ENCODE measurements around the gene ASTN1. TPM values are rescaled to one million over a fixed set of nuclear protein-coding genes. Genes with fewer than 3 reads are reported as not detected.

ASTN1 gene
- total and polyA plus RNA-seq, 2 of the 4 experiments (the other 2 are of a cell fraction) = under 0.01 to 0.07 TPM

DNA sequence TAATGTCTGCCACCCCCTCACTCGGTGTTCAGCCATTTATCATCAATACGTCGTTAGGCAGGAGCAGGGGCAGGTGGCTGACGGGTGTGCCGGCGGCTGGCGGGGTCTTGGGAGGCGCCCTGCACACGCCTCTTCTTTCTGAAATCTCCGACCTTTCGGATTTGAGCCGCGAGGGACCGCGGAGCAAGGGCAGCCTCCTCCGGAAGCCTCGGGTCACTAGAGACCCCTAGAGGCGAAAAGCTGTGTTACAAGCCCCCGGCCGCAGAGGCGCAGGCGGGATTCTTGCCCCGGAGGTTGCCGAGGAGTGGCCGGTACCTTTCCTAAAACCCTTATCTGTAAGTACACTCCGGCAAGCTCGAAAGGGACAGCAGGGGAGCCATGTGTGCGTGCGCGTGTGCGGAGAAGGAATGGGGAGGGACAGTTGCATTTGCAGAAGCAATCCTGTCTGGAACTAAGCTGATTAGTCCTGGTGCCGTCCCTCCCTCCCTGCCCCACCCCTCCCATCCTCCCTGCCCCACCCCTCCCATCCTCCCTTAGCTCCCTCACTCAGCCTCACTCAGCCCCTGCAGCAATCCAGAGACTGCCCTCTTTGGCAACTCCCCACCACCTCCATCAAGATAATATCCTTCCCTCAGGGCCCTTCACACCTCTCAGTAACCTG lies 17.2 kb upstream of the ASTN1 start:
- Histone ChIP-seq H2BK5ac (ENCODE audit: low read depth, low read length, poor library complexity, severe bottlenecking) (no peak overlapping the region), H3K14ac (replicated peaks; ENCODE audit: low read depth, low read length) (no peak overlapping the region), H3K4ac (ENCODE audit: low read depth, low read length) (no peak overlapping the region), H3K56ac (ENCODE audit: extremely low read depth, insufficient read depth, low read length) (no peak overlapping the region), H3K27ac (ENCODE audit: insufficient read depth, low read length) (no peak overlapping the region), H3K4me2 (ENCODE audit: low read depth, low read length) (peak overlapping the region; percentile 76), H2AK9ac (replicated peaks; ENCODE audit: low read depth, low read length, poor library complexity) (no peak overlapping the region), H2BK20ac (ENCODE audit: low read depth, low read length) (no peak overlapping the region), H2AFZ (replicated peaks; ENCODE audit: low read length, poor library complexity) (peak overlapping the region; percentile 92), H3K9me3 (ENCODE audit: control insufficient read depth, insufficient read depth, low read length) (no peaks in the 10 kb centered on the region), H3K23ac (ENCODE audit: low read depth, low read length) (no peak overlapping the region), H4K8ac (ENCODE audit: low read depth in 2 of 2, low read length in 2 of 2) (no peak overlapping the region), H3K4me3 (ENCODE audit: insufficient read depth, low read depth, low read length) (0 out of 2 replicates have a peak overlapping the region, but pooled peaks have one; percentile 9), H3K9me1 (ENCODE audit: insufficient read depth, low read length) (no peaks in the 10 kb centered on the region), H2BK120ac (ENCODE audit: low read depth, low read length) (no peak overlapping the region), H3K9ac (ENCODE audit: low read depth, low read length) (no peak overlapping the region), H3K79me1 (ENCODE audit: low read depth in 1 of 2, low read length in 2 of 2) (no peaks in the 10 kb centered on the region), H3K4me1 (ENCODE audit: control insufficient read depth, insufficient read depth, low read length) (no peaks in the 10 kb centered on the region), H4K5ac (ENCODE audit: low read depth, low read length) (no peak overlapping the region), H2BK15ac (ENCODE audit: low read depth, low read length) (no peak overlapping the region), H4K91ac (ENCODE audit: insufficient read depth, low read depth, low read length) (no peak overlapping the region), H3K18ac (ENCODE audit: low read depth, low read length) (no peak overlapping the region), H3K27me3 (ENCODE audit: control insufficient read depth, insufficient read depth, low read length) (peaks cover 15% of the 10 kb centered on the region), H4K20me1 (ENCODE audit: insufficient read depth, low read length) (no peaks in the 10 kb centered on the region), H2AK5ac (ENCODE audit: low read depth, low read length) (no peak overlapping the region), H3K36me3 (ENCODE audit: control insufficient read depth, insufficient read depth, low read length) (no peaks in the 10 kb centered on the region)
- ATAC-seq (ENCODE audit: low read depth) = peak; percentile 99
- dilution Hi-C loops (cut with HindIII; ENCODE audit: low sequenced_read_pairs, unreplicated experiment) (no loop called here), intact Hi-C loops (cut with micrococcal nuclease) (loop anchor here (1.0 to 10.0 kb wide), 2 partner anchors 284 to 763 kb away; no protein-coding TSS in a partner anchor), in situ Hi-C loops (cut with MboI; ENCODE audit: low sequenced_read_pairs) (no loop called here)
- TF ChIP-seq RFX5 (IDR thresholded peaks at IDR 0.05; ENCODE audit: low read depth, low read length) = no peak
- peak; percentile 57 for TF ChIP-seq RAD21 (IDR thresholded peaks at IDR 0.05; ENCODE audit: low read length)
- TF ChIP-seq, protein P1, sequence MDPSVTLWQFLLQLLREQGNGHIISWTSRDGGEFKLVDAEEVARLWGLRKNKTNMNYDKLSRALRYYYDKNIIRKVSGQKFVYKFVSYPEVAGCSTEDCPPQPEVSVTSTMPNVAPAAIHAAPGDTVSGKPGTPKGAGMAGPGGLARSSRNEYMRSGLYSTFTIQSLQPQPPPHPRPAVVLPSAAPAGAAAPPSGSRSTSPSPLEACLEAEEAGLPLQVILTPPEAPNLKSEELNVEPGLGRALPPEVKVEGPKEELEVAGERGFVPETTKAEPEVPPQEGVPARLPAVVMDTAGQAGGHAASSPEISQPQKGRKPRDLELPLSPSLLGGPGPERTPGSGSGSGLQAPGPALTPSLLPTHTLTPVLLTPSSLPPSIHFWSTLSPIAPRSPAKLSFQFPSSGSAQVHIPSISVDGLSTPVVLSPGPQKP (IDR thresholded peaks at IDR 0.05; ENCODE audit: borderline replicate concordance, low read depth, low read length) = no peak
- TF ChIP-seq BHLHE40 (IDR thresholded peaks at IDR 0.05; ENCODE audit: low read depth, low read length) = no peak
- TF ChIP-seq CEBPB (IDR thresholded peaks at IDR 0.05; ENCODE audit: low read depth, low read length) = no peak
- TF ChIP-seq, protein P2, sequence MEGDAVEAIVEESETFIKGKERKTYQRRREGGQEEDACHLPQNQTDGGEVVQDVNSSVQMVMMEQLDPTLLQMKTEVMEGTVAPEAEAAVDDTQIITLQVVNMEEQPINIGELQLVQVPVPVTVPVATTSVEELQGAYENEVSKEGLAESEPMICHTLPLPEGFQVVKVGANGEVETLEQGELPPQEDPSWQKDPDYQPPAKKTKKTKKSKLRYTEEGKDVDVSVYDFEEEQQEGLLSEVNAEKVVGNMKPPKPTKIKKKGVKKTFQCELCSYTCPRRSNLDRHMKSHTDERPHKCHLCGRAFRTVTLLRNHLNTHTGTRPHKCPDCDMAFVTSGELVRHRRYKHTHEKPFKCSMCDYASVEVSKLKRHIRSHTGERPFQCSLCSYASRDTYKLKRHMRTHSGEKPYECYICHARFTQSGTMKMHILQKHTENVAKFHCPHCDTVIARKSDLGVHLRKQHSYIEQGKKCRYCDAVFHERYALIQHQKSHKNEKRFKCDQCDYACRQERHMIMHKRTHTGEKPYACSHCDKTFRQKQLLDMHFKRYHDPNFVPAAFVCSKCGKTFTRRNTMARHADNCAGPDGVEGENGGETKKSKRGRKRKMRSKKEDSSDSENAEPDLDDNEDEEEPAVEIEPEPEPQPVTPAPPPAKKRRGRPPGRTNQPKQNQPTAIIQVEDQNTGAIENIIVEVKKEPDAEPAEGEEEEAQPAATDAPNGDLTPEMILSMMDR (conservative IDR thresholded peaks at IDR 0.05; ENCODE audit: low read depth, low read length) = peak; percentile 69
- TF ChIP-seq NFE2L2 (IDR thresholded peaks at IDR 0.05; ENCODE audit: low read depth, low read length) = no peak
- peak; percentile 47 for TF ChIP-seq SMC3 (IDR thresholded peaks at IDR 0.05; ENCODE audit: low read depth, low read length)
- TF ChIP-seq CHD1 (IDR thresholded peaks at IDR 0.05; ENCODE audit: low read depth, low read length) = no peak
- TF ChIP-seq, protein P3, sequence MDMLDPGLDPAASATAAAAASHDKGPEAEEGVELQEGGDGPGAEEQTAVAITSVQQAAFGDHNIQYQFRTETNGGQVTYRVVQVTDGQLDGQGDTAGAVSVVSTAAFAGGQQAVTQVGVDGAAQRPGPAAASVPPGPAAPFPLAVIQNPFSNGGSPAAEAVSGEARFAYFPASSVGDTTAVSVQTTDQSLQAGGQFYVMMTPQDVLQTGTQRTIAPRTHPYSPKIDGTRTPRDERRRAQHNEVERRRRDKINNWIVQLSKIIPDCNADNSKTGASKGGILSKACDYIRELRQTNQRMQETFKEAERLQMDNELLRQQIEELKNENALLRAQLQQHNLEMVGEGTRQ (IDR thresholded peaks at IDR 0.05; ENCODE audit: low read depth, low read length) = no peak
- no peak for TF ChIP-seq RCOR1 (IDR thresholded peaks at IDR 0.05; ENCODE audit: insufficient replicate concordance, low read length)
- no peak for TF ChIP-seq MXI1 (IDR thresholded peaks at IDR 0.05; ENCODE audit: borderline replicate concordance, low read depth, low read length)
- TF ChIP-seq MAFK (IDR thresholded peaks at IDR 0.05; ENCODE audit: low read depth, low read length) = no peak
- TF ChIP-seq POLR2A (IDR thresholded peaks at IDR 0.05; ENCODE audit: low read depth, low read length) = no peak
- no peak for TF ChIP-seq FOS (IDR thresholded peaks at IDR 0.05; ENCODE audit: low read depth, low read length)
- TF ChIP-seq MAZ (IDR thresholded peaks at IDR 0.05; ENCODE audit: borderline replicate concordance, low read depth, low read length) = peak; percentile 48; the same call in 1 of the 2 replicates
- peak; percentile 29 for DNase-seq
- CTCF ChIA-PET = interaction anchor here (0.6 to 1.7 kb wide), 12 partner anchors 9 to 1923 kb away, joined by 3 to 6 read pairs (median 3); no protein-coding TSS in a partner anchor
- no TSS peak for BruUV-seq (replicated peaks)
- no CpG with 5 or more reads among the region's 32 CpGs for WGBS, 2 experiments (ENCODE audit: extremely low coverage in 2 of 2, insufficient read length in 1 of 2)
- POLR2A ChIA-PET (ENCODE audit: unreplicated experiment) = no interaction called here

Measured in IMR-90 (cell line).